GM04504 (cell line): ENCODE data around the gene TRAPPC12.
"Not testable (repeated sequence)": the region's sequence is repeated elsewhere in the genome, so short reads cannot be mapped to it uniquely, and the experiment has no call there.

Source experiments
- DNase-seq: peaks from one replicate; pipeline ENCODE4 v3.0.0-alpha.2; 2012; ENCODE audit warnings: low read depth

Gene TRAPPC12

DNA sequence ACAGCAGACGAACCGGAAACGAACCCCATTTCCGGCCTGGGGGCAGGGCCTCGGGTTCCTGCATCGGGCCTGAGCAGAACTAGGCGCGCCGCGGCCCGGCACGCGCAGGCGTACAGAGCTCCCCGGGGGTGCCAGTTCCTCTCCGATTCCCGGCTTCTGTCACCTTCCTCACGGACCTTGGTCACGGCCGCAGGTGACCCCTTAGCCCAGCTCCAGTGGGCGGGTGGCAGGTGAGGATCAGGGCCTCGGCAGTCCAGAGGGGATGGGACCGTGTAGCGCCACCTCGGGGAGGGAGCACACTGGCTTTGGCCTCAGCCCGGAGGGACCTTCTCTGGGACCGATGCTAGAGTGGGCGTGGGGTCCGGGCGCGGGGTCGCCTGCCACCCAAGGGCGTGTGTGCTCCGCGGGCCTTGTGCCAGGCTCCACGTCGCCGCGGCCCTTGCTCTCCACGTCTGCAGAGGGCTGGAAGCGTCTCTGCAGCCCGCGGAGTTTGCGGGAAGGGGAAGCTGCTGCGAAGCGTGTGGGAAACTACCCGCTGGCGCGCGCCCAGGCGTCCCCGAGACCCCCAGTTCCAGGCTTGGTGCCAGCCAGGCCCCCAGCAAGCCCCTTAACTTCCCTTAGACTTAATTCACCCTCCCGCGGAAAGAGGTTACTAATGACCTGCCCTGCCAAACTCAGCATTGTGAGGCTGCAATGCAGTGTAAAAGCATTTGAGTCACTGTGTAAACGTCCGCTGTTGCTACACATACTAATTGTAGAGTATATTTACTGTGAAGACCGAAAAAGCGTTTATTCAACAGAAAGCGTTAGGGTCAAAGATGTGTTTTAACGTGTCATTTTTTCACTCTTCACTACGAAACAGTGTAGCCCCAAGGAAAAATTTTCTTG lies at the start of gene TRAPPC12:
TRAPPC12 (plus strand) TSS at position 48 of the 888 bp plus-strand sequence. CDS start 7,930 bp downstream, outside the sequence.
- DNase-seq: peak; percentile 71

DNA sequence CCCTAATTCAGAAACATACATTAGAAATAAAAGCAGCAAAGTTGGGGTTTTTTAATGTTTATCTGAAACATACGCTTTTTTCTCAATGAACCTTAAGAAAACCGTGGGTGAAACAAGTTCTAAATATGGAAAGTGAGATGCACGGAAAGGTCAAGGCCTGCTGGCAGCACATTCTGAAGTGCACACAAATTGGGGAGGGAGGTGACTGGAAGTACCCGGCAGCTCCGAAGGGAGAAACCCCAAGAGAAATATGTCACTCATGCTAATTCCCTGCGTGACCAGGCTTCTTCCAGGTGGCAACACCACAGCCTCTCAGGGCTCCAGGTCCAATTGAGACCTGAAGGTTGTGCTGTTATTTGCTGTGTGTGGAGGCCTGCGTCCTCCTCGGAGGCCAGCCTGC lies 47.4 kb upstream of the TRAPPC12 start:
- no peak for DNase-seq

DNA sequence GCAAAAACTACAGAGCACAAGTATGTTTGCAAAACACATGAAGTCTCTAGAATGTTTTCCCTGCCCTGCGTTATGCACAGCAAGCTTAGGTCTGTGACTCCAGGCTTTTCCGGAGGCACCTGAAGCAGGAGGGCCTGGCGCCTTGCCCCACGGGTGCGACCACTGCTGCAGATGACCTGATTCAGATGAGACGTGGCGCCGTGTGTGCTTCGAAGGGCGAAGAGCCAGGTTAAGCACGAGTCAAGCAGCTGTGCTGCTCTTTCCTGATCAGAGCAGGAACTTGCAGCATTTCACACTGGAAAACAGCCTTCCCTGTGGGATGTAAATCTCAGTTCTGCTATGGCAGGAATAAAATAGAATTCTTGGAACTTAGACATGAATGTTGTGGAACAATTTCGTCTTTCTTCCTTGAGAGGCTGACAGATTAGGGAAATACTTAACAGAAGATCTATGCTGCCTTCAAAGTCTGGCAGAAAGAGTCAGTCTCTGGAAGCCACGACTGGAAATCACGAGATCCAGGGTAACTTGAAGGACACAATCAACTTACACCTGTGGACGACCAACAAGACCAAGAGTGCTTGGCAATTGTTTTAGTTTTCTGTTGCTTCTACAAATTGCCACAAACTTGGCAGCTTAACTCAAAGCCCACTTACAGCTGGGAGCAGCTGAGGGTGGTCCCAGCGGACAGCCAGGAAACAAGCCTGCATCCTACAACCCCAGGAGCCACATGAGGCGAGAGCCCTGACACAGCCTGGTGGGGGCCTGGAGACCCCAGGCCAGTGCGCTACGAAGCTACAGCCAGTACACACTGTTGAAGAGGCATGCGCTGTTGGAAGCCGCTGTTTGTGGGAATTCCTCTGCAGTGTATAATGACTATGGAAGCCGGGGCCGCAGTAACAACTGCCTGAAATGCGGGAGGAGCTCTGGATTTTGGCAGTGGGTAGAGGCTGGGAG lies 44.8 kb upstream of the TRAPPC12 start:
- DNase-seq: no peak

DNA sequence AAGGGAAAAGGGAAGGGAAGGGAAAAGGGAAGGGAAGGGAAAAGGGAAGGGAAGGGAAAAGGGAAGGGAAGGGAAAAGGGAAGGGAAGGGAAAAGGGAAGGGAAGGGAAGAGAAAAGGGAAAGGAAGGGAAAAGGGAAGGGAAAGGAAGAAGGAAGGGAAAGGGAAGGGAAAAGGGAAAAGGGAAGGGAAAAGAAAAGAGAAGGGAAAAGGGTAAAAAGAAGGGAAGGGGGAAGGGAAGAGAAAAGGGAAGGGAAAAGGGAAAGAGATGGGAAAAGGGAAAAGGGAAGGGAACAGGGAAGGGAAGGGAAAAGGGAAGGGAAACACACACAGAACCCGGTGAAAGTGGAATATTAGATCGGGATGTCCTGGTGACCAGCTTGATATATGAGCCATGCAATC lies 42.6 kb upstream of the TRAPPC12 start:
- DNase-seq: no peak

DNA sequence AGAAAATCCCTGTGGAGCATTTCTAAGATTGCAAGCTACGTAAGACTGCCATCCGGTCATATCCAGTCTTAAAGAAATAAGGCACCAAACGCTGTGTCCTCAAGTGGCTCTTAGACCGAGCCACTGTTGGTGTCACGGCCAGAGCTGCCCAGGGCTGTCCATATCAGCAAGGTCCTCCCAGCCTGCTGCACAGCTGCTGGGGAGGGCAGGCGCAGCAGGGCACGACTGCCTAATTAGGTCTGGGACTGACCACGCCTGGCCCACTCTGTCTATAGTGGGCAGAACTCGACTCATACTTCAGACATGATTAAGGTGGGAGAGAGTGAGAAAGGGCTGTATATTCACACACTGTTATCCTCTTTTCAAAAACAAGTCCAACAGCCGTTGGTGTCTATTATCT lies 41.2 kb upstream of the TRAPPC12 start:
- DNase-seq: no peak

DNA sequence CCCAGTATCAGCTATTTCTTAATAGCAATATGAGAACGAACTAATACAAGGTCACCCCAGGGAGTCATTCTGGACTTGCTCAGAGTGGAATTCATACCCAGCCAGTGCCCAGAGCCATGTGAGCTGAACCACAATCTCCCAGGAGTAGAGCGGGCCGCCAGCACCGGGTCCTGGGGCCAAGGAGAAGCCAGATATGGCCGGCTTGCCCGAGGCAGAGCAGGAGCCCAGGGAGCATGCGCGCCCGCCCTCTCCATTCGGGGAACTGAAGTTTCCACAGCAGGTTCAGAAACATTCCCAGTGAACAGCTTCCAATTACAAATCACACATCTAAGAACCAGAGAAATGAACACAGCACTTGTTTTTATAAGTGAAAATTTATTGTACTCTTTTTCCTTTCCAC lies 39.4 kb upstream of the TRAPPC12 start:
- DNase-seq: no peak

DNA sequence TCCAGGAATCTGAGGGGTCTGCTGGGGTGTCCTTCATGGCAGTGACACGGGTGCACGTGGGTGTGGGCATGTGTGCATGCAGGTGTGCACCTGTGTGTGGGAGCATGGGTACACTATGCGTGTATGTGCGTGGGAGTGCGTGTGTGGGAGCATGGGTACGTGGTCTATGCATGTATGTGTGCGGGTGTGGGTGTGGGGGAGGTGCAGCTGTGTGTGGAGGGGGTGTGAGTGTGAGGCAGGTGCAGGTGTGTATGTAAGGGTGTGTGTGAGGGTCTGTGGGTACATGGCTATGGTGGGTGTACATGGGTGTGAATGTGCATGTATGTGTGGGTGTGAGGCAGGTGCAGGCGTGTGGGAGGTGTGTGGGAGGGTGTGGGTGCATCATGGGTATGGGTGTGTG lies 38.2 kb upstream of the TRAPPC12 start:
- DNase-seq: no peak

DNA sequence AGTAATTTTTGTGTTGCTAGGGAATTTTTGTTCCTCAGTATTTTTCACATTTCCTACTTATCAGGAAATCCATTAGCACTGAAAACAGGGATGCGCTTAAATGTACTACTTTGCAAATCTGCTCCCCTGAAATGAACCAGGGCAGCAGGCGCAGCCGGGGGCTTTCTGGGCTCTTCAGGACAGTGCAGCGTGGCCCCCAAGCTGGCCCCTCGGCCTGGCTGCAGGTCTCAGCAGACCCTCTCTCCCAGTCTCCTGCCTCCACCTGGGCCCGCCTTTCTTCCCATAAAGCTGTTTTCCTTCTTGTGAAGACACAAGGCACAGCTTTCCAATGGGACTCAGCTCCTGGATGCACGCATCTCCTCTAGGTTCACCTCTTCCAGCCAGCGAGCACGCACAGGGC lies 37.2 kb upstream of the TRAPPC12 start:
- no peak for DNase-seq

DNA sequence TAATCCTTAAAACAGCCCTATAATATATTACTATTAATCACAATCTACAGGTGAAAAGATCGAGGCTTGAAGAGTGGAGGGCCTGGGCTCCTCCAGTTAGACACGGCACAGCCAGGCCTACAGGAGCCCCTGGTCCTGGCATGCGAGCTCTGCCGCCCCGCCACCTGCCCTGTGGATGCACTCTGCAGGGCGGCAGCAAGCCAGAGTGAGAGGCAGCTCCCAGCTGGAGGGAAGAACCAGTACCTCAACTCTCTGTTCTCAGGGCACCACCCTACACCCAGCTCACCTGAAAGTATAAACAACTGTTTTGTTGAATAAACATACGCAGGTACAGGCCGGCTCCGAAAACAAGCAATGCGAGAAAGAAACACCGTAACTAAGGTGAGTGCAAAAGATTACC lies 36.5 kb upstream of the TRAPPC12 start:
- DNase-seq: no peak

DNA sequence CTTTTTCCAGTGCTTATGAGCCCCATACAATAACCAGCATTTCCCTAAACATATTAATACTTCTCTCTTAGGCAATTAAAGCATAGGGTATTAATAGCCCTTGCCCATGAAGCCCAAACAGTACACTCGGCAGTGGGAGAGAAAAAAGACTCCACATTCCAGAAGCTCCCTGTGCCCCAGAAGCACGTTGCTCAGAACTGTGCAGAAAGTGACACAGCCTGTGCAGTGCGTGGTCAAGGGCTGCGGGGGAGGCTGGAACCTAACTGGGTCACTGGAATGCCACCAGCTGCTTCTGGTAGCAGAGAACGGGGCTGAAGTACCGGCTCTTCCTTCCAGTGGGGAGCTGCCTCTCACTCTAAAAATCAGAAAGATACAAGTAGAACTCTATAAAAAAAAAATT lies 34.6 kb upstream of the TRAPPC12 start:
- DNase-seq: no peak

DNA sequence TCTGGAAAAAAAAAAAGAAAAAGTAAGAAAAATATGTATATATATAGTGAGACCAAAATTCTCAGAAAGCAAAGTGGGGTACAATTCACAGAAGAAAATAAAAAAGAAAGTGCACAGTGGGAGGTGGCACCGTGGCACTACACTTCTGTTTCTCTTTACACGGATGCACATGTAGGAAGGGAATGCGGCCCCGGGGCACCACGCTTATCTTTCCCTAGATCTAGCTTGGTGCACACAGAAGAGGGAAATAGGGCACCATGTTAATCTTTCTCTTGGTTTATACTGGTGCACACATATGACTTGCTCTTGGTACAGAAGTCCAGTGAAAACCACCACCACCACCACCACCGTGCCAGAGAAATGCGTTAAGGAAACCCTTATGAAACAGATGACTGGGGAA lies 33.9 kb upstream of the TRAPPC12 start:
- DNase-seq: no peak

DNA sequence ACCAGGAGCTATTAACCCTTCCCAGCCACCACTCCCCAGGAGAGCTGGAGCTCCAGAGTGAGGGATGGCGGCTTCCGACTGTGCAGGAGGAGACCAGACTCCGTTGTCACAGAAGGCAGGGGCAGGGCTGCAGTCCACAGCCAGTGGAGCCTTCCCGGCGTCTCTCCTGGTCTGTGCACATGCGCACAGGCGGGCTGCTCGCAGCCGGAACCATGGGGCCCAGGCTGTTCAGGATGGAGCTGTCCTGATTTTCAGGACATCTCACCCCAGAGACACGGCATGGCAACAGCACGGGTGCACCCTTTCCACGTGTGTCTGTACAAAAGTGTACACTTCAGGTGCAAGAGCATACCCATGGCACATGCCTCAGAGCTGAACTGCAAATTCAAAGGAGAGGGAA lies 30.7 kb upstream of the TRAPPC12 start:
- DNase-seq: no peak

DNA sequence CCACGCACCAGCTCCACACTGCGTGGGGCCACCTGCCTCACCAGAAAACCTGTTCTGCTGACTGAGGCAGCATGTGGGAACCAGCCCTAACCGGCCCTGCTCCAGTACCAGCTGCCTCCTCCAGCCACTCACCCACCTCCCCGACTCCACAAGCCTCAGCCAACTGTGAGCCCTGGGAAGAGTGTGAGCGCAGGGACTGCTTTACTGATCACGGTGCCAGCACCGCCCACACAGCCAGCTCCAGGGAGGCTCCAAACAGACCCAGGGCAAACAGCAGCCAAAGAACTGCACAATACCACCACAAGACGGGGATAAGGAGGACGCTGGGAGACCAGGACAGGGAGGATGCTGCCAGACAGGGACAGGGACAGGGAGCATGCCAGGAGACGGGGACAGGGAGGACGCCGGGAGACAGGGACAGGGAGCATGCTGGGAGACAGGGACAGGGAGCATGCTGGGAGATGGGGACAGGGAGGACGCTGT lies 30.2 kb upstream of the TRAPPC12 start:
- DNase-seq: peak; percentile 0

DNA sequence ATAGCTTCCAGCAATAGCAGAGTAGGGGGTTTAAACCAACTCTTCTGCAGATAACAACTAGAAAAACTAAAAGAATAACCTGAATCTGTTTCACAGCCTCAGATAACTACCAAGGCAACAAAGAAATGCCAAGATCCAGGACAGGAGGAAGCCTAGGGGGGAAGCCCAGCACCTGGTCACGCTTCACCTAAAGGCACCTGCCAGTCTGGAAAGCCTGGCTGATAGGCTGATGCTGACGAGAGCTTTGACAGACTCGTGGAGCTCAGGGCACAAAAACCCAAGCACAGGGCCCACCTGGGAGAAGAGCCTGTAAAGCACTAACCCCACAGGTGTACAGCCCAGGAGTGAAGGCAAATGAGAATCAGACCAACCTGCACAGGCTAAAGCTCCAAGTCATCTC lies 24.5 kb upstream of the TRAPPC12 start:
- DNase-seq: no peak

DNA sequence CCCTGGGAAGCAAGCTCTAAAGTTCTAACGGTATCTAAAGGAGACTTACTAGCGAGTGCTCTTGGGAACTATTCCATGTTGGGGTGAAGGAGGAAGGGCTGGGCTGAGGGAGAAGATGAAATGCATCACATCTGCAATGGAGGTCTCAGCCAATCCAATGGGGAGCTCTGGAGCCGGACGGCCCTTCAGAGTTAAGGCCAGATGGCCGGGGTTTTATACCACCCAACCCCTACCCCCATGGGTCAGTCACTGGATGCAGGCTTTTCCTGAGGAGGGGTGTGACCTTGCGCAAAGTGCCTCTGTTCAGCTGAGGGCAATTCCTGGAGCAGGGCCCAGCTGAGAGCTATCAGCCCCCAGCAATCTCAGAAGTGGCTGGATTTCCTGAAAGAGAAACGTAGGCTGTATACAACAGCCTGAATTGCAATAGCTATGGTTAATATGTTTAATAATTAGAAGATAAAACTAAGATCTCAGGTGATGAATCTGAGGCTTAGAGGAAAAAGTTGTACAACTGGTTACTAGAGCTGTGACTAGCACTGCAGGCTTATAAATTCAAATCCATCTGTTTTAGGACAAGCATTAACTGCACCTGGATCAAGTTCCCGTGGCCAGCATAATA lies 23.4 kb upstream of the TRAPPC12 start:
- no peak for DNase-seq

DNA sequence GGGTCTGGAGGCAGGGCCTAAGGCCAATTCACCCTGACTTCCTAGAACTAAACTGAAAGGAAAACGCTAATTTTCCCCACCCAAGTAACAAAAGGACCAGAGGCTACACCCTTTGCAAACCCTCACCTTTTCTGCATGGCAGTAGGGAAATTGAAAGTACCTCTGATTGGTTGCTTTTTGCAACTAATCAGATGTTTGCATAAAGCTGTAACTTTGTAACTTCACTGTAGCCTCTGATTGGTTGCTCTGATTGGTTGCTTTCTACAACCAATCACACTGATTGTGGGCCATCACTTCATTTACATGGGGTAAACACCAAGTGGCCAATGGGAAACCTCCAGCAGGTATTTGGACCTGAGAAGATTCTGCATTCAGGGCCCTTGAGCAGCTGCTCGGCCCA lies 22.7 kb upstream of the TRAPPC12 start:
- DNase-seq: no peak

DNA sequence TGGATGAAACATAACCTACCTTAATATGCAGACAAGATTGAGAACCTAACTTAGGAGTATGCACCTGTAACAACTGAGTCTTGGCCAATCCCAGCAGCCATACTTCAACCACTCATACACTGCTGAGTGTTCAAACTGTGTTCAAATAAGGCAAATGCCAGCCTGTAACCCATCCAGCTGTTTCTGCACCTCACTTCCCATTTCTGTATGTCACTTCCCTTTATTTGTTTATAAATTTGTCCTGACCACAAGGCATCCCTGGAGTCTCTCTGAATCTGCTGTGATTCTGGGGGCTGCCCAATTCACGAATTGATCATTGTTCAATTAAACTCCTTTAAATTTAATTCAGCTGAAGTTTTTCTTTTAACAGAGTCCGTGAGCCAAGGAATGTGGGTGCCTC lies 22.0 kb upstream of the TRAPPC12 start:
- not testable (repeated sequence) for DNase-seq

DNA sequence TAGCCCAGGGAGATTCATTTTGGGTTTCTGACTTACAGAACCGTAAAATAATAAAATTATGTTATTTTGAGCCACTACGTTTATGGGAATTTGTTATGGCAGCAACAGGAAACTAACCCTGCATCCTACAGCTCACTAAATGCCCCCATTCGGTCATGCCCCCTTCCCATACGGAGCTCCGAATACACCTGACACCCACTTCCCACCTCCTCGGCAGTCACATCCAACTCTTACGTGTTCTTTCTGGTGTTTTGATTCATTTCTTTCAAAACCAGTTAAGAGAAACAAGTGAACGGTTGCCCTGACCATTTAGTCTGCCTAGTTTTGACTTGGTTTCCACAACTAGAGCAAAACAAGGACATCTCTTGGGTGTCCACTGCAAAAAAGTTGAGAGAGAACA lies 21.6 kb upstream of the TRAPPC12 start:
- no peak for DNase-seq

DNA sequence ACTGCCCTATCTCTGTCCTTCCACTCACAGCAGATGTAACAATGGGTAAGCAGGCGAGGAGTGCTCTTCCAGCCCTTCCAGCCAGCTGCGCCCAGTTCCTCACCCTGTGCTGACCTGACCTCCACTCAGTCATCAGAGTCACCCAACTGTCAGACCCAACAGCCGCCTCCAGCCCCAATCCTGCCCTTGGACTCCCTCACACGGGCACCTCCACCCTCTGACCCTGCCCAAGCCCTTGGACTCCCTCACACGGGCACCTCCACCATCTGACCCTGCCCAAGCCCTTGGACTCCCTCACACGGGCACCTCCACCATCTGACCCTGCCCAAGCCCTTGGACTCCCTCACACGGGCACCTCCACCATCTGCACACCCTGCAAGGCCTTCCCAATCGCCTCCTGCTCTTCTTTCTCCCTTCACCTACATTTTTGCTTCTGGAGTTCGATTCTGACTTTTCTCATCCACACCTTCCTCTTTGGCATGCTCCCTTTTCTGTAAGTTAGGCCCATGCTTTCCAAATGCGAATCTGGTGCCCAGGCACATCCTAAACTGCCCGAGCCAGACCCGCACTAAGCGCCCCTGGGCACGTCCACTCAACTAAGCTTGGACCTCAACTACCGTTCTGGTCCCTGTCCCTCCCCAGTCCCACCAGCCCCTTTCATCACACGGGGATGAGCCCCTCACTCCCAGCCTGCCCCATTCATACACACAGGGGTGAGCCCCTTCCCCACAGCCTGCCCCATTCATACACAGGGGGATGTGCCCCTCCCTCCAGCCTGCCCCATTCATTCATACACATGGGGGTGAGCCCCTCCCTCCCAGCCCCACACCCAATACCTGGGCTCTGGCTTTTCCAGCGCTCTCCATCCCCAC lies 17.7 kb upstream of the TRAPPC12 start:
- DNase-seq: no peak

DNA sequence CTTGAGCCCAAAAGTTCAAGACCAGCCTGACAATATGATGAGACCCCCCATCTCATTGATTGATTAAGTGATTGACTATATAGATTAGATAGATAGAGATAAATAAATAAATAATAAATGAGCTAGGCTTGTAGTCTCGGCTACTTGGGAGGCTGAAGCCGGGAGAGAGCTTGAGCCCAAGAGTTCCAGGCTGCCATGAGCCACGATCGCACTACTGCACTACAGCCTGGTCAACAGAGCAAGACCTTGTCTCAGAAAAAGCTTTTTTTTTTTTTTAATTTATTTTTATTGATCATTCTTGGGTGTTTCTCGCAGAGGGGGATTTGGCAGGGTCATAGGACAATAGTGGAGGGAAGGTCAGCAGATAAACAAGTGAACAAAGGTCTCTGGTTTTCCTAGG lies 14.3 kb upstream of the TRAPPC12 start:
- DNase-seq: no peak

DNA sequence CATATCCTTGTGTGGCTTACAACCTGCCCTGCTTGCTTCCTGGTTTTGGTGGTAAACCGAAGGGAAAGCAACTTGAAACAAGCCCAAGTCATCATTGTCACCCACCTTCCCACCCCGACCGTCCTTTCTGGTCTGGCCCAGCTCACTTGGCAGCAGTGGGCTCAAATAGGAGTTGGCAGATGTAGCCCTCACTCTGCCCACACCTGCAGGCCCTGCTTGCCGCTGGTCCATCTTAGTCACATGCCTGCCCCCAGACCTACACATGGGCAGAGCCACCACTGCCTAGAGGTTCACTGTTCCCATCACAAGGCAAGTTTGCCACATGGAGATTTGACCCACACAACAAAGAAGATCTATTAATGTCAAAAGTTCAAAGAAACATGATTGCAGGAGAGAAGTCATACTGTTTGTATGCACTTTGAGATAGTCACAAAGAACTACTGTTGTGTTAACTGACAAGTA lies 11.2 kb upstream of the TRAPPC12 start:
- no peak for DNase-seq
